SK-N-SH treated with all-trans-retinoic acid at 6 μM for 48 hours (cell line): ENCODE data around the gene CCDC88C.

Source experiments
- ARNTL ChIP-seq: fragments of 450-650 bp; formaldehyde crosslinking; IDR thresholded peaks from 2 replicates; pipeline ENCODE4 v1.5.0; 2020; ENCODE audit warnings: low read depth, mild to moderate bottlenecking, moderate library complexity, borderline replicate concordance
- BACH2 ChIP-seq: fragments of 250-450 bp; sonication (Bioruptor Pico); IDR thresholded peaks from 2 replicates; pipeline ENCODE4 v1.9.0; 2021; ENCODE audit warnings: mild to moderate bottlenecking, borderline replicate concordance
- CREB5 ChIP-seq: fragments of 250-450 bp; sonication (Bioruptor Pico); IDR thresholded peaks from 2 replicates; pipeline ENCODE4 v1.5.1; 2020; ENCODE audit warnings: low read depth, mild to moderate bottlenecking, moderate library complexity
- GLIS3 ChIP-seq: fragments of 250-450 bp; sonication (Bioruptor Pico); IDR thresholded peaks from 2 replicates; pipeline ENCODE4 v1.5.0; 2020; ENCODE audit warnings: mild to moderate bottlenecking, moderate library complexity
- PATZ1 ChIP-seq: fragments of 250-450 bp; sonication (Bioruptor Pico); IDR thresholded peaks from 2 replicates; pipeline ENCODE4 v1.8.0; 2020; ENCODE audit warnings: mild to moderate bottlenecking, moderate library complexity, borderline replicate concordance
- RARB ChIP-seq: fragments of 250-450 bp; sonication (Bioruptor Pico); IDR thresholded peaks from 2 replicates; pipeline ENCODE4 v1.8.0; 2021; ENCODE audit warnings: mild to moderate bottlenecking, moderate library complexity
- ZFP3 ChIP-seq: fragments of 250-450 bp; sonication (Bioruptor Pico); IDR thresholded peaks from 2 replicates; pipeline ENCODE4 v1.5.0; 2020; ENCODE audit warnings: mild to moderate bottlenecking, moderate library complexity
- ZNF70 ChIP-seq: fragments of 450-650 bp; formaldehyde crosslinking; IDR thresholded peaks from 2 replicates; pipeline ENCODE4 v1.5.0; 2020; ENCODE audit warnings: mild to moderate bottlenecking, moderate library complexity
- TF ChIP-seq, protein P1 (sequence below): fragments of 250-450 bp; sonication (Bioruptor Pico); IDR thresholded peaks from 2 replicates; pipeline ENCODE4 v1.8.0; 2021; ENCODE audit warnings: low read depth, mild to moderate bottlenecking, moderate library complexity, borderline replicate concordance

- TF ChIP-seq, protein P1, sequence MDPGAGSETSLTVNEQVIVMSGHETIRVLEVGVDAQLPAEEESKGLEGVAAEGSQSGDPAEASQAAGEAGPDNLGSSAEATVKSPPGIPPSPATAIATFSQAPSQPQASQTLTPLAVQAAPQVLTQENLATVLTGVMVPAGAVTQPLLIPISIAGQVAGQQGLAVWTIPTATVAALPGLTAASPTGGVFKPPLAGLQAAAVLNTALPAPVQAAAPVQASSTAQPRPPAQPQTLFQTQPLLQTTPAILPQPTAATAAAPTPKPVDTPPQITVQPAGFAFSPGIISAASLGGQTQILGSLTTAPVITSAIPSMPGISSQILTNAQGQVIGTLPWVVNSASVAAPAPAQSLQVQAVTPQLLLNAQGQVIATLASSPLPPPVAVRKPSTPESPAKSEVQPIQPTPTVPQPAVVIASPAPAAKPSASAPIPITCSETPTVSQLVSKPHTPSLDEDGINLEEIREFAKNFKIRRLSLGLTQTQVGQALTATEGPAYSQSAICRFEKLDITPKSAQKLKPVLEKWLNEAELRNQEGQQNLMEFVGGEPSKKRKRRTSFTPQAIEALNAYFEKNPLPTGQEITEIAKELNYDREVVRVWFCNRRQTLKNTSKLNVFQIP (CRISPR knock-in tag): no peak
- TF ChIP-seq ZFP3 (CRISPR knock-in tag) (no peak), PATZ1 (CRISPR knock-in tag) (no peak), ZNF70 (CRISPR knock-in tag) (no peak), BACH2 (no peak), GLIS3 (CRISPR knock-in tag) (no peak), ARNTL (no peak), RARB (CRISPR knock-in tag) (no peak), CREB5 (no peak)
Measured at GRCh38 chr14:91453744-91454143, 36.1 kb upstream of the CCDC88C start.
